K562 (cell line): ENCODE data around the gene NSUN2. TPM values are rescaled to one million over a fixed set of nuclear protein-coding genes. Genes with fewer than 3 reads are reported as not detected.
A peak's percentile ranks its signal among the peaks of the same experiment; 100 is the strongest.

Experiments
- ATAC-seq: fragments of 200-7000 bp; cut with Tn5 transposase; 3 replicates; pipeline ENCODE4 v1.9.1; 2020; ENCODE audit warnings: moderate library complexity
- BruUV-seq: library from RNA; stranded (reverse); fragments of 400-500 nt; replicated peaks from 2 replicates; lab custom pipeline; 2021; lab: Mats Ljungman, UMichigan
- CTCF ChIA-PET: fragments of 300-600 bp; formaldehyde crosslinking; extraction: SDS; loops from one replicate; lab custom pipeline; 2021; ENCODE audit warnings: low intra/inter-chr PET ratio; lab: Yijun Ruan, JAX
- POLR2A ChIA-PET: fragments of 300-600, 350-650 bp; sonication (Branson Sonifier 250); formaldehyde crosslinking; extraction: SDS; loops from one replicate; lab custom pipeline; 2021; ENCODE audit warnings: antibody characterized with exemption, inconsistent platforms; lab: Yijun Ruan, JAX
- DNase-seq, 4 experiments: peaks; one replicate each; pipeline versions ENCODE4 v3.0.0 to v3.0.0-alpha.2; 2011 to 2018; ENCODE audit warnings: low spot score in 3 of 4, mixed read lengths in 3 of 4; ENCODE audit errors: extremely low read depth in 1 of 4
- FAIRE-seq: peaks from 2 replicates; lab custom pipeline; 2011; peaks lifted over from hg19 to GRCh38; lab: Jason Lieb, UNC
- H2AFZ ChIP-seq: 2 replicates; pipeline ENCODE4 v1.6.0; 2011; ENCODE audit warnings: low read depth, low read length, control low read depth, inconsistent platforms
- H3K27ac ChIP-seq: fragments of 200-600 bp; 3 replicates; pipeline ENCODE4 v1.8.0; 2011; ENCODE audit warnings: low read depth, mild to moderate bottlenecking, control low read depth, inconsistent platforms, low read length, moderate library complexity, mixed read lengths; ENCODE audit errors: extremely low read depth
- H3K27me3 ChIP-seq, 2 experiments: fragments of 300-600 bp in 1 of 2; 2 replicates in 1 of 2; 3 replicates in 1 of 2; pipeline versions ENCODE4 v1.6.0 to v1.8.0; 2011; ENCODE audit warnings: inconsistent platforms in 2 of 2, low read length in 2 of 2, mild to moderate bottlenecking in 1 of 2, mixed read lengths in 1 of 2, moderate library complexity in 1 of 2; ENCODE audit not compliant: control insufficient read depth in 2 of 2, insufficient read depth in 2 of 2
- H3K36me3 ChIP-seq: fragments of 300-600 bp; 3 replicates; pipeline ENCODE4 v1.8.0; 2011; ENCODE audit warnings: mild to moderate bottlenecking, low read length, inconsistent platforms; ENCODE audit not compliant: control insufficient read depth, insufficient read depth
- H3K4me1 ChIP-seq, 2 experiments: fragments of 200-600 bp in 1 of 2; replicated peaks in 1 of 2; 2 replicates in 1 of 2; 3 replicates in 1 of 2; pipeline versions ENCODE4 v1.5.1 to v1.8.0; 2011; ENCODE audit warnings: inconsistent platforms in 2 of 2, low read length in 2 of 2, mild to moderate bottlenecking in 1 of 2, mixed read lengths in 1 of 2, moderate library complexity in 1 of 2; ENCODE audit not compliant: control insufficient read depth in 2 of 2, insufficient read depth in 2 of 2
- H3K4me2 ChIP-seq: 2 replicates; pipeline ENCODE4 v1.6.1; 2011; ENCODE audit warnings: low read length, control low read depth, inconsistent platforms, mixed read lengths; ENCODE audit not compliant: insufficient read depth
- H3K4me3 ChIP-seq: fragments of 200-600 bp; sonication (generic), shearing (Covaris generic); 2 replicates; pipeline ENCODE4 v1.5.1; 2016; ENCODE audit warnings: control low read depth, inconsistent platforms
- H3K79me2 ChIP-seq: fragments of 200-600 bp; 3 replicates; pipeline ENCODE4 v1.8.0; 2011; ENCODE audit warnings: low read length, inconsistent platforms; ENCODE audit not compliant: control insufficient read depth, insufficient read depth
- H3K9ac ChIP-seq, 2 experiments: 2 replicates each; pipeline versions ENCODE4 v1.6.0 to v1.6.1; 2011; ENCODE audit warnings: low read depth in 2 of 2, low read length in 2 of 2, control low read depth in 1 of 2, inconsistent platforms in 1 of 2, mild to moderate bottlenecking in 1 of 2, mixed read lengths in 1 of 2; ENCODE audit not compliant: insufficient read depth in 1 of 2
- H3K9me1 ChIP-seq: one replicate; pipeline ENCODE4 v1.6.0; 2011; ENCODE audit warnings: inconsistent platforms, mild to moderate bottlenecking, low read length, moderate library complexity; ENCODE audit not compliant: control insufficient read depth, insufficient read depth
- H3K9me3 ChIP-seq: replicated peaks from 2 replicates; pipeline ENCODE4 v1.5.1; 2011; ENCODE audit warnings: low read depth, low read length, inconsistent platforms; ENCODE audit not compliant: control insufficient read depth, insufficient read depth
- H4K20me1 ChIP-seq: replicated peaks from 2 replicates; pipeline ENCODE4 v1.6.1; 2011; ENCODE audit warnings: low read length, inconsistent platforms, mixed read lengths; ENCODE audit not compliant: control insufficient read depth, insufficient read depth
- ARID4B ChIP-seq: sonication (generic); formaldehyde crosslinking; IDR thresholded peaks from 2 replicates; pipeline ENCODE4 v1.8.0; 2022; ENCODE audit warnings: mild to moderate bottlenecking, missing genetic modification reagents
- SMAD2 ChIP-seq: fragments of 150-350 bp; IDR thresholded peaks from 2 replicates; pipeline ENCODE4 v1.6.1; 2014; ENCODE audit warnings: low read depth, mild to moderate bottlenecking, low read length
- WGBS: fragments of 100-300 bp; shearing (Covaris generic); methylation state at CpG from one replicate; pipeline ENCODE4 v1.1.6; 2016; ENCODE audit warnings: low coverage, mixed read lengths; ENCODE audit not compliant: insufficient coverage; ENCODE audit errors: missing lambda C conversion rate; 5-methylcytosine and 5-hydroxymethylcytosine counted together
- in situ Hi-C: fragments of 300-500 bp; cut with MboI; formaldehyde crosslinking; loops from 4 replicates; pipeline ENCODE4 v1.15.0; 2018; ENCODE audit warnings: inconsistent platforms, mixed read lengths
- intact Hi-C: fragments of 100-400 bp; cut with micrococcal nuclease; formaldehyde crosslinking; loops from 2 replicates; pipeline ENCODE4 v1.14.2; 2022
- polyA plus RNA-seq, 8 experiments: library from polyadenylated mRNA; depleted of rRNA in 4 of 8; stranded (reverse) in 5 of 8; unstranded in 3 of 8; fragments of >200 nt; fragmentation: Nextera tagmentation in 2 of 8; fragmentation: Illumina TruSeq in 1 of 8; extraction: Ambion mirVana in 2 of 8; extraction: Trizol in 1 of 8; gene quantifications; 2 replicates each; pipeline versions ENCODE4 v1.2.1 to v1.2.3, GENCODE V29; 2011 to 2014; ENCODE audit warnings: inconsistent platforms in 1 of 8, missing spikeins in 1 of 8
- total RNA-seq, 7 experiments: library from RNA; depleted of rRNA in 6 of 7; stranded (reverse); fragments of >200 nt in 6 of 7; fragmentation: Illumina TruSeq in 2 of 7; extraction: Trizol in 2 of 7; gene quantifications; 2 replicates each; pipeline versions ENCODE4 v1.2.1 to v1.2.3, GENCODE V29; 2011 to 2021; ENCODE audit warnings: low replicate concordance in 1 of 7

NSUN2 gene
- total and polyA plus RNA-seq, 9 of the 15 experiments (the other 6 are each of a cell fraction or from before 2014, with no cell fraction given): 9.2 to 167 (median 127) TPM

- in situ Hi-C loops (no loop called here), intact Hi-C loops (no loop called here)
- ATAC-seq (no peak), DNase-seq (no peak)
- Histone ChIP-seq H3K4me3 (no peak overlapping the region), H3K4me1 (peaks cover 11 to 14% of the 10 kb centered on the region in 2 experiments; a peak in 4 of 5 replicates), H4K20me1 (no peaks in the 10 kb centered on the region; the same call in 1 of the 2 replicates), H2AFZ (no peak overlapping the region), H3K79me2 (peaks cover 35% of the 10 kb centered on the region), H3K9me1 (peaks cover 3% of the 10 kb centered on the region), H3K36me3 (peaks cover 14% of the 10 kb centered on the region), H3K27ac (no peak overlapping the region)
- CTCF ChIA-PET: no interaction called here
- TF ChIP-seq ARID4B (CRISPR knock-in tag): no peak
- TF ChIP-seq SMAD2: no peak
- TF ChIP-seq, all 486 proteins: peak for 0
- H3K9ac ChIP-seq: peak overlapping the region in 1 of 2 experiments; percentile 15; a peak in 1 of 4 replicates
- POLR2A ChIA-PET: interaction anchor here (0.9 to 1.0 kb wide), 2 partner anchors 13 to 44 kb away, joined by 3 to 4 read pairs; no protein-coding TSS in a partner anchor
- no TSS peak for BruUV-seq
- H3K27me3 ChIP-seq: no peaks in the 10 kb centered on the region
- WGBS: 72% methylated on average over 5 of the region's 5 CpGs
- no peak overlapping the region for H3K4me2 ChIP-seq
- no peak for FAIRE-seq
- H3K9me3 ChIP-seq: no peaks in the 10 kb centered on the region
Observed at GRCh38 chr5:6636293-6636692, 3.4 kb upstream of the NSUN2 start.
